ENCODE results near the gene ASB16. TPM values are rescaled to one million over a fixed set of nuclear protein-coding genes. Genes with fewer than 3 reads are reported as not detected.

The ASB16 gene
- total and polyA plus RNA-seq, 10 donors = 0.09 to 0.57 (median 0.16) TPM; not detected in 7

DNA sequence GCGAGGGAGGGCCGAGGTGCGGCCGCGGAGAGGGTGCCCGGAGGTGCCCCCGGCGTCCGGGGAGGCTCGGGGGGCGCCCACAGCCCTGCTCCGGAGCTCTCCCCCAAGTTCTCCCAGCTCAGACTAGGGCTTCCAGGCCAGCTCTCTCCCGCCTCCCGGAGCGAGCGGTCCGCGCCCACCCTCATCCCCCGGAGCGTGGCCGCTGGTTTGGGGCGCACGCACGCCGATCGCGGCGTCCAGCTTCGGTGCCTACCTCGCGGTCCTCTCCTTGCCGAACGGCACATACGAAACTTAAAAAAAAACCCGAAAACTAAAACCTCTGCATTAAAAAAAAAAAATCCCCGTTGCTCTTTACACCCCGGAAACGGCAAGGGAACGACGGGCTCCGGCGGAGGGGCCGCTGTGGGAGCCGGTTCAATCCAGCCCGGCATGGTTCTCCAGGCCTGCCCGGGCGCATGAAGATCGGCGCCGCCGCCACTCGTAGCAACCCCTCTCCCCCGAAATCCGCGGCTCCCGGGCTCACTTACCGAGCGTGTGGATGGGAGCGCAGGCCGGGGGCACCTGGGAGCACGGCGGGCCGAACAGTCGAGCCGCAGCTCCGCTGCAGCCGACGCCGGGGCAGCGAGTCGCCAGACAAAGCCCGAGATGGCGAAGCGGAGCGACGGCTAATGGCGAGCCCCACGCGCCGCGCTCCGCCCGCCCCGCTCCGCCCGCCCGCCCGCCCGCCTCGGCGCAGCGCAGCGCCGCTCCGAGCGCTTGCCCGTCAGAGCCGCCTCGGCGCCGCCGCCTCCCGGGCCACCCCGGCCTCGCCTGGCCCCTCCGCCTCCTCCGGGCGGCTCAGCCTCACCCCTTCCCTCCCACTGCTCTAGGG is 49.9 kb downstream of the ASB16 start:
- WGBS, 5 donors = 0 to 2% (median 0%) methylated on average over 42 to 108 of the region's 108 CpGs
- intact Hi-C loops (cut with DNase I; ENCODE audit: low total_unique reads) = loop anchor here (10.0 kb wide), 1 partner anchor 54 kb away; no protein-coding TSS in a partner anchor

DNA sequence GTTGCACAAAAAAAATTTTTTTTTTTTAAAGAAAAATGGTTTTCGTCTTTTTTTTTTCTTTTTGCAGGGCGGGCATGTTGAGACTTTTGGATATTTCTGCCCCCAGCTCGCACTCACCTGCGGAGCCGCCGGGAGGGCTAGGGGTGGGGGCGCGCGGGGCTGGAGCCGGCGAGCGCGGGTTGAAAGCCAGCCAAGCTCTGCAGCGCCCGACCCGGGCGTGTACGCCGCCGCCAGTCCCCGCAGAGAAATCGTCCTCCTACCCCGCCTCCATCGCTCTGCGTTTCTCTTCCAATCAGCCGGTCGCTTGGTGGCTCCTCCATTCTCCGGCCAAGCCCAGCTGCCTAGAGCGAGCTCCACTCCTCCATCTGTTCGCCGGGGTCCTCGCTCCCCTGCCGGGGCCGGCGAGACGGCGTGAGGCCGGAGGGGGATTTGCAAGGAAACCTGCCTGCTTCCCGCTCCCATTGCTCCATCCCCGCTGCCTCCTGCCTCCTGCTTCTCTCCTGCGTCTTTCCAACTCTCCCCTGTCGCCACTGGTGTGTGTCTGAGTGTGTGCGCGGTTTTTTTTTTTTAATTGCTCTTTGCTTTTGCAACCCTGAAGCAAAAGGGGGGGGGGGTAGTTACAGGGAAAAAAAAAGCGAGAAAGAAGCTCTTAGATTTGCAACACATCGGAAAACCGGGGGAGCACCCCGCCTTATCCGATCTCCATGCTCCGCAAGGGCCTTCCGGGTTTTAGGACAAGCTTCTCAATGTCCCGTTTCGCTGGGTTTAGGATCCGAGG is 50.8 kb downstream of the ASB16 start:
- H3K36me3 ChIP-seq = peaks cover 0 to 15% (median 4%) of the 10 kb centered on the region in 6 donors
- peak overlapping the region; percentile 75 to 96 (median 87) for H3K4me3 ChIP-seq
- intact Hi-C loops (cut with DNase I; ENCODE audit: low total_unique reads) = loop anchor here (10.0 kb wide), 1 partner anchor 54 kb away; no protein-coding TSS in a partner anchor
- peak; percentile 93 for DNase-seq
- WGBS, 5 donors = 0 to 1% (median 1%) methylated on average over 53 to 54 of the region's 54 CpGs
- H3K4me1 ChIP-seq = peaks cover 28 to 52% (median 45%) of the 10 kb centered on the region in 6 donors
- H3K27me3 ChIP-seq (replicated peaks in 1 of 7) = no peaks in the 10 kb centered on the region
- no peaks in the 10 kb centered on the region for H3K9me3 ChIP-seq
- H3K27ac ChIP-seq = peak overlapping the region; percentile 97 to 100 (median 99)
- TF ChIP-seq, protein P1, sequence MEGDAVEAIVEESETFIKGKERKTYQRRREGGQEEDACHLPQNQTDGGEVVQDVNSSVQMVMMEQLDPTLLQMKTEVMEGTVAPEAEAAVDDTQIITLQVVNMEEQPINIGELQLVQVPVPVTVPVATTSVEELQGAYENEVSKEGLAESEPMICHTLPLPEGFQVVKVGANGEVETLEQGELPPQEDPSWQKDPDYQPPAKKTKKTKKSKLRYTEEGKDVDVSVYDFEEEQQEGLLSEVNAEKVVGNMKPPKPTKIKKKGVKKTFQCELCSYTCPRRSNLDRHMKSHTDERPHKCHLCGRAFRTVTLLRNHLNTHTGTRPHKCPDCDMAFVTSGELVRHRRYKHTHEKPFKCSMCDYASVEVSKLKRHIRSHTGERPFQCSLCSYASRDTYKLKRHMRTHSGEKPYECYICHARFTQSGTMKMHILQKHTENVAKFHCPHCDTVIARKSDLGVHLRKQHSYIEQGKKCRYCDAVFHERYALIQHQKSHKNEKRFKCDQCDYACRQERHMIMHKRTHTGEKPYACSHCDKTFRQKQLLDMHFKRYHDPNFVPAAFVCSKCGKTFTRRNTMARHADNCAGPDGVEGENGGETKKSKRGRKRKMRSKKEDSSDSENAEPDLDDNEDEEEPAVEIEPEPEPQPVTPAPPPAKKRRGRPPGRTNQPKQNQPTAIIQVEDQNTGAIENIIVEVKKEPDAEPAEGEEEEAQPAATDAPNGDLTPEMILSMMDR (IDR thresholded peaks at IDR 0.05 in 8 of 11, conservative IDR thresholded peaks at IDR 0.05 in 3 of 11) = peak in 3 of 11 experiments; percentile 5 to 17 (median 15)
- no peak for TF ChIP-seq POLR2A (IDR thresholded peaks at IDR 0.05)
- peak; percentile 61 to 79 (median 76) for TF ChIP-seq POLR2AphosphoS5 (IDR thresholded peaks at IDR 0.05)

More for the DNA sequence above, 49.9 kb downstream of the ASB16 start:
- no peaks in the 10 kb centered on the region for H3K9me3 ChIP-seq
- peak overlapping the region; percentile 97 to 100 (median 99) for H3K27ac ChIP-seq
- H3K4me3 ChIP-seq = peak overlapping the region; percentile 75 to 96 (median 87)
- peaks cover 28 to 60% (median 53%) of the 10 kb centered on the region in 6 donors for H3K4me1 ChIP-seq
- peak; percentile 92 for DNase-seq
- H3K36me3 ChIP-seq = peaks cover 0 to 23% (median 13%) of the 10 kb centered on the region in 6 donors
- H3K27me3 ChIP-seq (replicated peaks in 1 of 7) = no peaks in the 10 kb centered on the region
- TF ChIP-seq POLR2A (IDR thresholded peaks at IDR 0.05) (no peak), POLR2AphosphoS5 (IDR thresholded peaks at IDR 0.05) (peak; percentile 26 to 69 (median 44))

DNA sequence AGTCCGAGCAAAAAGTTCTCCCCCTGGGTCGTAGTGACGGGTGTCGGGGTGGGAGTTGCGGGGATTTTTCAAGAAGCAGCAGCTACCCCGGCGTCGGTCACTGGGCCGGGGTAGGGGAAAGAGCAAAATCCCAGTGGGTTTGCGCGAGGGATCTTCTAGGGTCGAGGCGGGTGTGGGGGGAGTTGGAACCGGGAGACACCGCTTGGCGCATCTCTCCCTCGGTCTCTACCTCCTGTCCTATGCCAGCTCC is 51.3 kb downstream of the ASB16 start:
- peaks cover 23 to 47% (median 40%) of the 10 kb centered on the region in 6 donors for H3K4me1 ChIP-seq
- no peaks in the 10 kb centered on the region for H3K27me3 ChIP-seq (replicated peaks in 1 of 7)
- H3K4me3 ChIP-seq = peak overlapping the region; percentile 75 to 96 (median 87)
- WGBS, 5 donors = 1% methylated on average over 17 of the region's 17 CpGs
- H3K27ac ChIP-seq = peak overlapping the region; percentile 97 to 100 (median 99)
- DNase-seq = no peak
- TF ChIP-seq, protein P1 (IDR thresholded peaks at IDR 0.05 in 8 of 11, conservative IDR thresholded peaks at IDR 0.05 in 3 of 11) = no peak
- no peak for TF ChIP-seq POLR2A (IDR thresholded peaks at IDR 0.05)
- no peak for TF ChIP-seq POLR2AphosphoS5 (IDR thresholded peaks at IDR 0.05)
- intact Hi-C loops (cut with DNase I; ENCODE audit: low total_unique reads) = loop anchor here (10.0 kb wide), 1 partner anchor 53 kb away; no protein-coding TSS in a partner anchor
- H3K9me3 ChIP-seq = no peaks in the 10 kb centered on the region
- H3K36me3 ChIP-seq = peaks cover 0 to 10% (median under 1%) of the 10 kb centered on the region in 6 donors

DNA sequence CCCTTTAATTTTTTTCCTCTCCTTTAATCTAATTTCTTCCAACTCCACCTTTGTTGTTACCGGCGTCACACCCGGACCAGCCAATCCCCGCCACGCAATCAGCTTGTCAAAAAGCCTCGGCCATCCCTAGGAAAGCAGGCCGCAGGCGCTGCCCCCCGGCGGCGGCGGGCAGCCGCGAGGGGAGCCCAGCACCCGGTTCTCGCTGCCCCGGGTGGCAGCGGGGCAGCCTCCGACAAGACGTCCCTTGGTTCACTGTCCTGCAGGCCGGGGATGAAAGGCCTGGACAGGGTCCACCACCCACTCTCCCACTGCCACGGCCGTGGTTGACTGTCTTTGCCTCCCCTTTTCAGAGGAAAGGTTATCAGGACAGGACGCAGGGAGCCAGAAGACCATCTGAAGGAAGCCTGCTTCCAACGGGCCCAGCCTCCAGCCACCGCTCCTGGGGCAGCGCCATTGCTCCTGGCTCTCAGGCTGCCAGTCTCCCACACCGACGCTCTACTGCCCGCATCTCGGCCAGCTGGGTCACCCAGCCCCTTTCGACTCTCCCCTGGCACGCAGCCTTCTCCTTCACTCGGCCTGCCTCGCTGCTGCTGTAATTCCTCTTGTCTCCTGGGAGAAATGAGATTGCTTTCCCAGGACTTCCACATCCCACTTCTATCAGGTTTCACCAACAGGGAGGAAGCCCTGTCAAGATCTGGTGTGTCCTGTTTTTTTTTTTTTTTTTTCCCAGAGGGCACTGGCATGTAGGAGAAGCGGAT is 51.8 kb downstream of the ASB16 start:
- H3K4me3 ChIP-seq = peak overlapping the region; percentile 75 to 96 (median 87)
- DNase-seq = peak; percentile 92
- intact Hi-C loops (cut with DNase I; ENCODE audit: low total_unique reads) = loop anchor here (10.0 kb wide), 1 partner anchor 53 kb away; no protein-coding TSS in a partner anchor
- H3K9me3 ChIP-seq = no peaks in the 10 kb centered on the region
- H3K27ac ChIP-seq = peak overlapping the region; percentile 97 to 100 (median 99)
- WGBS, 5 donors = 6 to 10% (median 6%) methylated on average over 29 to 36 of the region's 36 CpGs
- peaks cover 18 to 42% (median 35%) of the 10 kb centered on the region in 6 donors for H3K4me1 ChIP-seq
- no peaks in the 10 kb centered on the region for H3K27me3 ChIP-seq (replicated peaks in 1 of 7)
- TF ChIP-seq POLR2AphosphoS5 (IDR thresholded peaks at IDR 0.05) = peak; percentile 62 to 87 (median 83)
- TF ChIP-seq POLR2A (IDR thresholded peaks at IDR 0.05) = peak in 1 of 3 donors; percentile 68
- TF ChIP-seq, protein P1 (IDR thresholded peaks at IDR 0.05 in 8 of 11, conservative IDR thresholded peaks at IDR 0.05 in 3 of 11) = peak in 6 of 11 experiments; percentile 23 to 42 (median 32)
- H3K36me3 ChIP-seq = peaks cover 0 to 5% (median 0%) of the 10 kb centered on the region in 6 donors

Data from spleen (tissue), 11 donors.